ENCODE results near the gene CTXN2. TPM values are rescaled to one million over a fixed set of nuclear protein-coding genes. Genes with fewer than 3 reads are reported as not detected.

The CTXN2 gene
- total RNA-seq, 1 donor from 2014 or later: not detected

- Mint-ChIP-seq H3K36me3 (ENCODE audit: low read depth) (no peaks in the 10 kb centered on the region), H3K27ac (no peak overlapping the region), H3K27me3 (peaks cover 5% of the 10 kb centered on the region), H3K4me3 (no peak overlapping the region), H3K9me3 (no peaks in the 10 kb centered on the region), H3K4me1 (no peaks in the 10 kb centered on the region)
- CTCF ChIA-PET: no interaction called here
- TF ChIP-seq, protein P1, sequence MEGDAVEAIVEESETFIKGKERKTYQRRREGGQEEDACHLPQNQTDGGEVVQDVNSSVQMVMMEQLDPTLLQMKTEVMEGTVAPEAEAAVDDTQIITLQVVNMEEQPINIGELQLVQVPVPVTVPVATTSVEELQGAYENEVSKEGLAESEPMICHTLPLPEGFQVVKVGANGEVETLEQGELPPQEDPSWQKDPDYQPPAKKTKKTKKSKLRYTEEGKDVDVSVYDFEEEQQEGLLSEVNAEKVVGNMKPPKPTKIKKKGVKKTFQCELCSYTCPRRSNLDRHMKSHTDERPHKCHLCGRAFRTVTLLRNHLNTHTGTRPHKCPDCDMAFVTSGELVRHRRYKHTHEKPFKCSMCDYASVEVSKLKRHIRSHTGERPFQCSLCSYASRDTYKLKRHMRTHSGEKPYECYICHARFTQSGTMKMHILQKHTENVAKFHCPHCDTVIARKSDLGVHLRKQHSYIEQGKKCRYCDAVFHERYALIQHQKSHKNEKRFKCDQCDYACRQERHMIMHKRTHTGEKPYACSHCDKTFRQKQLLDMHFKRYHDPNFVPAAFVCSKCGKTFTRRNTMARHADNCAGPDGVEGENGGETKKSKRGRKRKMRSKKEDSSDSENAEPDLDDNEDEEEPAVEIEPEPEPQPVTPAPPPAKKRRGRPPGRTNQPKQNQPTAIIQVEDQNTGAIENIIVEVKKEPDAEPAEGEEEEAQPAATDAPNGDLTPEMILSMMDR (IDR thresholded peaks at IDR 0.05): no peak
- POLR2A ChIA-PET: no interaction called here
- intact Hi-C loops (cut with micrococcal nuclease): no loop called here
- DNase-seq (no peak), ATAC-seq (ENCODE audit: low read depth) (no peak)
These were observed 39.0 kb downstream of the CTXN2 start for GRCh38 chr15:48230498-48230897.

DNA sequence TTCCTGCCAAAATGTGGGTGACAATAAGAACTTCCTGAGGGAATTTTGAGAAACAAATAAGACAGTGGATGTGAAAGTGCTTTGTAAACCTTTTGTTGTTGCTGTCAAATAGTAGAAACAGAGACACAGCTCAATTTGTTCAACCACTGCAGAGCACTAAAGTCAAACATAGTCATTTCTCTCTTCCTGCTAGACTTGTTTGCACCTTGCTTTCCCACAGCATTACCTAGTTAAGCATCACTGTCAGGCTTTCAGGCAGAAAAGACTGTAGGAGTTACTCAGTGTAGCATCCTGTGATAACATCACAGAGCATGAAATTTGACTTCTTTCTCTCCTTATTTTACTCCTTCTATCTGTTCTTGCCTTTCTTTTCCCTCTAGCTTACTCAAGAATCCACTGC lies 41.8 kb downstream of the CTXN2 start:
- peaks cover 9% of the 10 kb centered on the region for H3K27me3 Mint-ChIP-seq
- DNase-seq (no peak), ATAC-seq (ENCODE audit: low read depth) (no peak)
- ChIA-PET CTCF (no interaction called here), POLR2A (no interaction called here)
- H3K4me3 Mint-ChIP-seq: no peak overlapping the region
- TF ChIP-seq, protein P1 (IDR thresholded peaks at IDR 0.05): no peak
- intact Hi-C loops (cut with micrococcal nuclease): no loop called here
- H3K9me3 Mint-ChIP-seq: no peaks in the 10 kb centered on the region
- no peaks in the 10 kb centered on the region for H3K4me1 Mint-ChIP-seq
- H3K36me3 Mint-ChIP-seq (ENCODE audit: low read depth): no peaks in the 10 kb centered on the region
- no peak overlapping the region for H3K27ac Mint-ChIP-seq

GRCh38 chr15:48239334-48239733 lies 47.9 kb downstream of the CTXN2 start:
- DNase-seq (no peak), ATAC-seq (ENCODE audit: low read depth) (no peak)
- Mint-ChIP-seq H3K9me3 (no peaks in the 10 kb centered on the region), H3K4me3 (no peak overlapping the region), H3K36me3 (ENCODE audit: low read depth) (no peaks in the 10 kb centered on the region), H3K4me1 (no peaks in the 10 kb centered on the region), H3K27me3 (peaks cover 4% of the 10 kb centered on the region), H3K27ac (no peak overlapping the region)
- intact Hi-C loops (cut with micrococcal nuclease): no loop called here
- ChIA-PET POLR2A (no interaction called here), CTCF (no interaction called here)
- TF ChIP-seq, protein P1 (IDR thresholded peaks at IDR 0.05): no peak

DNA sequence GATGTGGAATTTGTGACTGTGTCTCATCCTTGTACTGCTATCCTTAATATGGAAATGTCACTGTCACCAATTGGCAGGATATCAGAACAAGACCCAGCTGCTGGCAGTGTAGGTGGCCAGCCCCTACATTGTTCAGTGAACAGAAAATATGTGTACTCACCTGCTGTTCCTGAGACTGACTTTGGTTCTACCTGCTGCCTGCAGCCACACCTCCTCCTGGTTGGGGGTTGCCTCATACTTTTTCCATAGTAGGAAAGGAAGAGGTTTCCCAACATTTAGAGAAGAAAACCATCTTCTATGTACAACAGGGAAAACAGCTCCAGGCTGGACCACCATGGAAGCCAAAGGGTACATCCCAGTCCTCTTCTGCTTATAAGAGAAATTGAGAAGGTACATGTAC lies 50.5 kb downstream of the CTXN2 start:
- Mint-ChIP-seq H3K27ac (no peak overlapping the region), H3K4me3 (no peak overlapping the region), H3K9me3 (no peaks in the 10 kb centered on the region), H3K36me3 (ENCODE audit: low read depth) (no peaks in the 10 kb centered on the region), H3K4me1 (no peaks in the 10 kb centered on the region), H3K27me3 (no peaks in the 10 kb centered on the region)
- DNase-seq (no peak), ATAC-seq (ENCODE audit: low read depth) (no peak)
- TF ChIP-seq, protein P1 (IDR thresholded peaks at IDR 0.05): no peak
- intact Hi-C loops (cut with micrococcal nuclease): no loop called here
- ChIA-PET POLR2A (no interaction called here), CTCF (no interaction called here)

- Mint-ChIP-seq H3K27ac (no peak overlapping the region), H3K36me3 (ENCODE audit: low read depth) (no peaks in the 10 kb centered on the region), H3K9me3 (no peaks in the 10 kb centered on the region), H3K27me3 (no peaks in the 10 kb centered on the region), H3K4me1 (no peaks in the 10 kb centered on the region), H3K4me3 (no peak overlapping the region)
- TF ChIP-seq, protein P1 (IDR thresholded peaks at IDR 0.05): no peak
- DNase-seq (no peak), ATAC-seq (ENCODE audit: low read depth) (no peak)
- CTCF ChIA-PET: no interaction called here
- intact Hi-C loops (cut with micrococcal nuclease): no loop called here
- POLR2A ChIA-PET: no interaction called here
These were observed 51.1 kb downstream of the CTXN2 start for GRCh38 chr15:48242535-48242934.

Measured in activated B cell treated with CpG ODN at 0.5 μM for 24 hours (primary cell).